ENCODE results near the gene ADRB2.

DNA sequence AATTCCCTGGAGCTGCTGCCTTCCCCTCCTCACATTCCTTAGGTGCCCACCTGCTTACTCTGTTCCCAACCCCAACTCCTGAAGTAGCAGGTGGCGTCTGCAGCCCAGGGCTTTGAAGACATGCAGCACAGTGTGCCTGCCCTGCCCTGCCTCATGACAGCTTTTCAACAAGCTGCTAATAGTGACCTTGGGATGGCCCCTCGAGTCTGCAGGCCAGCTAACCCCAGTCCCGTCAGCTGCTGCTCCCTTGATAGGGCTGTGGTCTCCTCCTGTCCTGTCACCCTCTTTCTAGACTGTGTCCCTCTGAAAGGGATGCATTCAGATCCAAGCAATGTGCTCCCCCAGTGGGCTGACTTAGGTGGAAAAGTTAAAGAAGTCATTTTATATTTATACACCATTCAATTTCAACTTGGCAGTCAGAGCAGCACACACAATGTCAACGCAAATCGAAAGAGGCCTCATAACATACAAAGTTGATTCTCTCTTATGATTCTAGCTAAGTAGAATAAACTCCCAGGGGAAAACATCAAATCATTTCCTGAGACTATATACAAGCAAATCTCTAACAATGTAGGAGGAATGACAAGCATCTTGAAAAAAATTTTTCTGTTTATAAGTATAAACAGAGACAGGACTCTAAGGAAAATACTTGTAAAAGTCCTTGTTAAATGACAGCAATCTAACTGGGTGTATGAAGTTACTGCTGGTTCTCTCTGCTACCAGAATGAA is 37.9 kb downstream of the ADRB2 start:
- TF ChIP-seq, protein P1, sequence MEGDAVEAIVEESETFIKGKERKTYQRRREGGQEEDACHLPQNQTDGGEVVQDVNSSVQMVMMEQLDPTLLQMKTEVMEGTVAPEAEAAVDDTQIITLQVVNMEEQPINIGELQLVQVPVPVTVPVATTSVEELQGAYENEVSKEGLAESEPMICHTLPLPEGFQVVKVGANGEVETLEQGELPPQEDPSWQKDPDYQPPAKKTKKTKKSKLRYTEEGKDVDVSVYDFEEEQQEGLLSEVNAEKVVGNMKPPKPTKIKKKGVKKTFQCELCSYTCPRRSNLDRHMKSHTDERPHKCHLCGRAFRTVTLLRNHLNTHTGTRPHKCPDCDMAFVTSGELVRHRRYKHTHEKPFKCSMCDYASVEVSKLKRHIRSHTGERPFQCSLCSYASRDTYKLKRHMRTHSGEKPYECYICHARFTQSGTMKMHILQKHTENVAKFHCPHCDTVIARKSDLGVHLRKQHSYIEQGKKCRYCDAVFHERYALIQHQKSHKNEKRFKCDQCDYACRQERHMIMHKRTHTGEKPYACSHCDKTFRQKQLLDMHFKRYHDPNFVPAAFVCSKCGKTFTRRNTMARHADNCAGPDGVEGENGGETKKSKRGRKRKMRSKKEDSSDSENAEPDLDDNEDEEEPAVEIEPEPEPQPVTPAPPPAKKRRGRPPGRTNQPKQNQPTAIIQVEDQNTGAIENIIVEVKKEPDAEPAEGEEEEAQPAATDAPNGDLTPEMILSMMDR (IDR thresholded peaks at IDR 0.05) = no peak
- TF ChIP-seq POLR2A (IDR thresholded peaks at IDR 0.05) (no peak), EP300 (IDR thresholded peaks at IDR 0.05) (no peak), POLR2AphosphoS5 (IDR thresholded peaks at IDR 0.05) (no peak)
